HL-60/S4 (cell line): ENCODE data around the gene CHPT1.
"Not testable (repeated sequence)": the region's sequence is repeated elsewhere in the genome, so short reads cannot be mapped to it uniquely, and the experiment has no call there.

Experiments used
- in situ Hi-C: fragments of 300-500 bp; cut with MboI; formaldehyde crosslinking; loops from 2 replicates; pipeline ENCODE4 v1.14.3; 2022; ENCODE audit warnings: low sequenced_read_pairs

CHPT1 gene

GRCh38 chr12:101681627-101682026 lies 15.8 kb upstream of the CHPT1 start:
- in situ Hi-C loops: not testable (repeated sequence)

DNA sequence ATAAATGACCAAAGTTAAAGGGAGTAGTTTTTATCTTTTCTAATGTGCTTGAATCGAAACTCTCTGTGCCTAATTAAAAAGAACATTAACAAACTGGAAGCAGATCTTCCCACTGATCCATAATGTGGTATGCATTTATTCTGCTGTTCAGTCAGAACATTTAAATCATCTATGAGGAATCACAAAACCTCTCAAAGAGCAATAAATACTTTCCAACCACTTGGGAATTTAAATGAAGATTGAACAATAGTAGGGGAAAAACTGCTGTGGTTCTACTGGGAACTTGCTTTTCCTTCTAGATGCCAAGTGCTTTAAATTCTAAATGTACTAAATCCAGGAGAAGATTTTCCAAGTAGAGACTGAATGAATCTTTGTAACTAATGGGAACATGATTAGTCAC lies 12.3 kb upstream of the CHPT1 start:
- in situ Hi-C loops: no loop called here

DNA sequence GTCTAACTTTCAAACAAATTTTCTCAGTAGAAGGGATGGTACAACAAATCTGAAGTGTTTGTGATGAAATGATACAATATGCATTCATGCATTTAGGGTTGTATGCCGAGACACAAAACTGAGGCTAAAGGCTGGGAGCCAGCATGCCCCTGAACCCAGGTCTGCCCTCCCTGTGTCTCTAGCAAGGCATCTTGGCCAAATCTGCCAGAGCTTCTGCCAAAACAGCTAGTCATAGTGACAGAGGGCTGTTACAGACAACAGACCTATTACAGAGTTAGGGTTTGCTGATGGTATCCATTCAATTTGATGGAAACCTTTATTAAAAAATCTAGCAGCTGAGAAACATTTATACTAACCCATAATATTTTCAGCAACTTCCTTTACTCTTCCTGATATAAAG lies 11.3 kb upstream of the CHPT1 start:
- in situ Hi-C loops: no loop called here

- in situ Hi-C loops: no loop called here
Observed at GRCh38 chr12:101690544-101691098, 6.8 kb upstream of the CHPT1 start.

GRCh38 chr12:101691503-101692096 lies 5.8 kb upstream of the CHPT1 start:
- in situ Hi-C loops: no loop called here

DNA sequence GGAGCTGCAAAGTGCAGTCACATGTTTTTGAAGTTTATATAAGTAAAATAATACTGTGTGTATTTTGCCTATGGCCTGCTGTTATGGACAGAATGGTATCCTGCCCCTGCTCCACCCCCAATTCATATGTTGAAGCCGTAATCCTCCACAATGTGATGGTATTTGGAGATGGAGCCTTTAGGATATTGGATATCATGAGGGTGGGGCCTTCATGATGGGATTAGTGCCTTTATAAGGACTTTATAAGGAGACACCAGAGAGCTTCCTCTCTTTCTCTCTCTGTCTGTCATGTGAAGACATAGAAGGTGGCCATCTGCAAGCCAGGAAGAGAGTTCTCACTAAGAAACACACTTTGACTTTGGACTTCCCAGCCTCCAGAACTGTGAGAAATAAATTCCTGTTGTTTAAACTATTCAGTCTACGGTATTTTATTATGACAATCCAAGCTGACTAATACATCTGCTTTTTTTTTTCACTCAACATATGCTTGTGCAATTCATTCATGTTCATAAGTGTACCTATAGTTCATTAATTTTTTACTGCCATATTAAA lies 3.1 kb upstream of the CHPT1 start:
- in situ Hi-C loops: no loop called here

GRCh38 chr12:101694986-101695385 lies 2.5 kb upstream of the CHPT1 start:
- in situ Hi-C loops: no loop called here

DNA sequence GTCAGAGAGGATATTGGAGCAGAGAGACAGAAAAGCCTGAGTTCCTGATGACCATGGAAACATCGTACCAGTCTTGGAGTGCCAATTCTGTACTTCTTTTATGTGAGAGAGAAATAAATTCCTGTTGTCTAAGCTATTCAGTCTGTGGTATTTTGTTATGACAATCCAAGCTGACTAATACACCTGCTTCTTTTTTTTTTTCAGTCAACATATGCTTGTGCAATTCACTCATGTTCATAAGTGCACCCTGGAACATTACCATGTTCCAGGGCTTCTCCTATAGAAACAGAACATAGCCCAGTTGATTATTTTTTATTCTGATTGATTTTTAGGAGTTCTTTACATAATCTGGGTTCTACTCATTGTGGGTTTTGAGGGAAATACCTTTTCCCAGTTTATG lies 1.7 kb upstream of the CHPT1 start:
- in situ Hi-C loops: no loop called here

DNA sequence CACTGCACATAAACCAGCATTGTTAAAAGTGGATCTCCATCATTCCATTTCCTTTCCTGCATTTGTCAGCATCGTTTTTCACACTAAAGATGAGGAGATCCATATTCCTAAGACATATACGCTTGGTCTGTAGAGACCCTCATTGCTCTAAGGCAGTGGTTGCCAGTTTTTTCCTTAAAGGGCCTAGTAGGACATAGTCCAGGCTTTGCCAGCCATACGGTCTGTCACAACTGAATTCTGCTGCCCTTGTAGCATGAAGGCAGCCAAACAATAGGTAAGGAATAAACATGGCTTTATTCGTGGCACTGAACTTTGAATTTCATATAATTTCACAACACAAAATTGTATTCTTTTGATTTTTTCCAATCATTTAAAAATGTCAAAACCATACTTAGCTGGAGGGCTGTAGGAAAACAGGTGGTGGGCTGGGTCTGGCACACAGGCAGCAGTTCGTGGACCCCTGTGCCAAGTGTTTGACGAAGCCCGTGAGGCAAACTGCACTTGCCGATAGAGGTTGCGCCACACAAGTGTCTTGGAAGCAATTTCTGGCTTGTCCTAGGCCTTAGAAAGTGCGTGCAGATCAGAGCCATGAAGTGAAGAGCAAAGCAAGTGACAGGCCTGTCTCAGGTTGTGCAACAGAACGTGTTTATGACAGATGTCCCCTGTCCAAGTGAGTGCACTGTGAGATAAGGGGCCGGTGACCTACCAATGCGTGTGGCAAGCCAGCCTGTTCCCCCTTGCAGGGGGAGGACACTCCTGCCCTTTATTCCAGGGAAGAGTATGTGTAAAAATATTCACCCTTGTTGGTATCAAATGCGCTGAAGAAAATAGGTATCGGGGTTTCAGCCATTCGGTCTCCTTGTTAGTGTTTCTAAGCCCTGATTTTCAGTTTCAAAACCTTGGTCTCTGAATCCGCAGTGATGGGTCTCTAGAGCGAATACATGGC lies 916 bp upstream of the CHPT1 start:
- in situ Hi-C loops: no loop called here

GRCh38 chr12:101697930-101698799 lies 725 bp downstream of the CHPT1 start:
- in situ Hi-C loops: no loop called here

DNA sequence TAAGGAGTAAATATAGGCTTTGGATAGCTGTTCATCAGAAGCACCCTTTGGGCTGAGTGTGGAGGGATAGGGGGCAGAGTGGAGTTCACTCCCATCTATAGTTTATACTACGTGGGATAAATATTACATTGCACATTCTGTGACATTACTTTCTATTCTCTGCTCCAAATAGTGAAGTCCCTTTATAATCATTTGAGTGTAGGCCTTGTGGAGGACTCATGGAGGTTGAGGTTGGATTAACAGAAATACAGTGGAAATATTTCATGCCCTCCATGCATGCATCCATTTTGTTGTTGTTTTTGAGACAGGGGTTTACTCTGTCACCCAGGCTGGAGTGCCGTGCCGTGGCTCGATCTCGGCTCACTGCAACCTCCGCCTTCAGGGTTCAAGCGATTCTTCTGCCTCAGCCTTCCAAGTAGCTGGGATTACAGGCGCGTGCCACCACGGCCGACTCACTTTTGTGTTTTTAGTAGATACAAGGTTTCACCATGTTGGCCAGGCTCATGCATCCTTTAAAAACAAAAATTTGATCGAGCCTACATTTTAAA lies 1.4 kb downstream of the CHPT1 start:
- in situ Hi-C loops: no loop called here

DNA sequence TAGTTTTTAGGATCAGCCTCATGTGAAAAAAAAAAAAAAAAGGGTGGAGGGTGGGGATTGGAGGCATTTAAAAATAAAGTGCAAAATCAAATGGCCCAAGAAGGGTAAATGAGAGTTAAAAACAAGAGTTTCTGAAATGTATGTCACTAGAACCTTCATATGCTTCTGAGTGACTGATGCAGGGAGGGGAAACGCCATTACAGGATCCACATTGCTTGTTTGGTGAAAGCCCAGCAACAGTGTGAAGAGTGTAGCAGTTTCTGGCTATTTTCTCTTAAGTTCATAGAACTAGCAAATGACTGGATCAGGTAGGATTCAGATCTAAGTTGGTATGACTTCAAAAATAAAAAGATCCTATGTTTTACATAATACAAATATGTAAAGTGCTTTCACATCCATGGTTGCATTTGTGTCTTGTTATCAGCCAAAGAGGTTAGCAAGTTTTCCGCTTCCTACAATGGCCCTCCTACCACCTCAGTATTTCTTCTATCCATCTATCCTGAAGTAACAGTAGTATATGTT lies 2.9 kb downstream of the CHPT1 start:
- in situ Hi-C loops: no loop called here

DNA sequence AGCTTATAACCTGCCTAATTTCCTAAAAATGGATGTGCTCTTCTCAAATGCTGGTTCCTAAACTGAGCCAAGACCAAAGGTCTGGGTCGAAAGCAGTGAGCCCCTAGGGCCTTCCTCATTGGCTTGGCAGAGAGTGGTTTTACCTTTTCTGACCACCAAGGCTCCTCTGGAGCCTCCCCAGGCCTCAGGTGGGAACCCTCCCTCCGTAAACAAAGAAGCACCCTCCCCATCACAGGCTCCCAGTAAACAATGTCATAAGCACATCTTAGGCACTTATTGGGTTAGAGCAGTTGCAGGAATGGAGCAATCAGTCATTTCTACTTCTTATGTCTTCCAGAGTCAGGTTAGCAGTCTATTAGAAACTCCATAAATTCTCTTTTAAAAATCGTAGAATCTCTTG lies 6.0 kb downstream of the CHPT1 start:
- in situ Hi-C loops: no loop called here

- in situ Hi-C loops: no loop called here
Observed at GRCh38 chr12:101706403-101706802, 9.0 kb downstream of the CHPT1 start.

GRCh38 chr12:101707131-101707782 lies 9.8 kb downstream of the CHPT1 start:
- in situ Hi-C loops: no loop called here

GRCh38 chr12:101710288-101710687 lies 12.8 kb downstream of the CHPT1 start:
- in situ Hi-C loops: no loop called here

DNA sequence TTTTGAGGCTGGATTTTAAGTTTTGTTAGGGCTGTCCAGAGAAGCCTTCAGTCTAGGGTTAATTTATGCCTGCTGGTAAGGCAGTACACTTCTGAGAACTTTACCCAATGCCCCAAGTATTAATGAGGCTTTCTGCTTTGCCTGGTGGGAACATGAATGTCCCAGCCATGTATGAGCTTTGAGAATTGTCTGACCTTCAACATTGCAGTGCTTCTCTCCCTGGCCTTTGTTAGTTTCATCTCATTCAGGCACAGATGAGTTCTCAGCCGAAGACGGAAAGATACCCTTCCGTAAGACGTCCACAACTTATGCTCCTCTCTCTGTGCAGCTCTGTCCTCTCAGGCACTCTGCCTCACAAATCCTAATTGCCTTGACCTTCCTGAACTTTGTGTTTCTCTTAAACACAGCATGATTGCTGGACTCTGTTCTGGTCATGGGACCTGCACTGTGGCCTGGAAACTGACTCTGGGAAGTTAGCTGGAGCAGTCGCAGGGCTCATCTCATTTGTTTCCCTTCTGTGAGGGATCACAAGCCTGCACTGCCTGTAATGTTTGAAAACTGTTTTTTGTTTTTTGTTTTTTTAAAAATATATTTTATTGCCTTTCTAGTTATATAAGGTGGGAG lies 15.7 kb downstream of the CHPT1 start:
- in situ Hi-C loops: no loop called here

DNA sequence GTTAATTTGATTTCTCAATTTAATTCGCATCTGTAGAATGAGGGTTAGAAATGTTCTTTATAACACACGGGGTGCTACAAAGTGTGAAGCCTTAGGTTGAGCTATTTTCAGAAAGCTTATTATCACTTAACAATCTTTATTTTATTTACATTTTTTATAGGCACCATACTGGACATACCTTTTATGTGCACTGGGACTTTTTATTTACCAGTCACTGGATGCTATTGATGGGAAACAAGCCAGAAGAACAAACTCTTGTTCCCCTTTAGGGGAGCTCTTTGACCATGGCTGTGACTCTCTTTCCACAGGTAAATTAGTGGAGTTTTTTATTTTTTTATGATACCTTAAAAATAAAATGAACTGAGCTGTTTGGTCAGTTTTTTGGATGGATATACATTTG lies 16.5 kb downstream of the CHPT1 start:
- in situ Hi-C loops: no loop called here

DNA sequence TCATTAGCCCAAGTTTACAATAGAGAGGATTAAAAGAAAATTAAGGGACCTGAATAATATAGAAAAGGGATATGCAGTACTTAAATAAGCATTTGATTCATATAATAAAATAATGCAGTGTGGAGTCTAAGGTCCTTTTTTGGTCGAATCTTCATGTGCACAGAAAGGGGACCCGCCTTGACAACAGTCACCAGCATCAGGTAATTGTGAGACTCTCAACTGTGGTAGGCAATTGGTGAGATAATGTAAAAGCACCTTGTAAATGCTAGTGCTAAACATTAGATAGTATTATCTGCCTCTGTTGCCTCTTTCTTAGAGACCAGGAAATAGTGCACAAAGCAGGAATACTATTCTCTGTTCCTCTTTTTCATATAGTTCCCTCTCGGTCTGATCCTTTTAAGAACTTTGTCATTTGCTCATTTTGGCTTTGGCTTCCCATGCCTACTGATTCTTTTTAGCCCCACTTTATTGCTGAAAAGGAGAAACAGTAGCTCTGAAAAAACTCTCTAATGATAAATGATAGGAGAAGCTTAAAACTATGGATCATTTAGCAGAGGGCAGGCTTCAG lies 17.5 kb downstream of the CHPT1 start:
- in situ Hi-C loops: no loop called here
